HepG2 (cell line): ENCODE measurements around the gene KLHL11. TPM values are rescaled to one million over a fixed set of nuclear protein-coding genes. Genes with fewer than 3 reads are reported as not detected.

ENCODE experiments used
- ADNP ChIP-seq: sonication (generic); formaldehyde crosslinking; IDR thresholded peaks from 2 replicates; pipeline ENCODE4 v1.4.0; 2020; ENCODE audit warnings: missing genetic modification reagents
- ARID5B ChIP-seq: IDR thresholded peaks from 2 replicates; pipeline ENCODE4 v1.4.0; 2020; ENCODE audit warnings: mild to moderate bottlenecking, missing genetic modification reagents
- ARNTL ChIP-seq: sonication (generic); formaldehyde crosslinking; IDR thresholded peaks from 2 replicates; pipeline ENCODE4 v1.4.0; 2020; ENCODE audit warnings: mild to moderate bottlenecking, missing genetic modification reagents
- GATA4 ChIP-seq: sonication (generic); IDR thresholded peaks from 2 replicates; pipeline ENCODE4 v1.6.1; 2016; ENCODE audit warnings: antibody characterized with exemption, low read depth, borderline replicate concordance
- HNRNPL ChIP-seq: fragments of 200-400 bp; formaldehyde crosslinking; IDR thresholded peaks from 2 replicates; pipeline ENCODE4 v1.6.1; 2017; ENCODE audit warnings: mild to moderate bottlenecking, low read depth, low read length
- JDP2 ChIP-seq: sonication (generic); formaldehyde crosslinking; IDR thresholded peaks from 2 replicates; pipeline ENCODE4 v1.8.1; 2022; ENCODE audit warnings: missing genetic modification reagents, borderline replicate concordance
- MED8 ChIP-seq: sonication (generic); formaldehyde crosslinking; IDR thresholded peaks from 2 replicates; pipeline ENCODE4 v1.8.1; 2023; ENCODE audit warnings: mild to moderate bottlenecking, missing genetic modification reagents; ENCODE audit not compliant: insufficient replicate concordance
- MEF2D ChIP-seq: sonication (generic); formaldehyde crosslinking; IDR thresholded peaks from 2 replicates; pipeline ENCODE4 v1.5.1; 2020; ENCODE audit warnings: mild to moderate bottlenecking, missing genetic modification reagents
- PAXIP1 ChIP-seq: sonication (generic); formaldehyde crosslinking; conservative IDR thresholded peaks from 2 replicates; pipeline ENCODE4 v1.4.0; 2020; ENCODE audit warnings: mild to moderate bottlenecking, missing genetic modification reagents, moderate library complexity
- POLR2G ChIP-seq: fragments of 200-400 bp; formaldehyde crosslinking; IDR thresholded peaks from 2 replicates; pipeline ENCODE4 v1.6.1; 2018; ENCODE audit warnings: mild to moderate bottlenecking, low read depth, low read length, moderate library complexity
- TERF1 ChIP-seq: sonication (generic); formaldehyde crosslinking; IDR thresholded peaks from 2 replicates; pipeline ENCODE4 v1.8.0; 2022; ENCODE audit warnings: mild to moderate bottlenecking, missing genetic modification reagents, moderate library complexity
- TP53 ChIP-seq: sonication (generic); formaldehyde crosslinking; conservative IDR thresholded peaks from 2 replicates; pipeline ENCODE4 v1.4.0; 2020; ENCODE audit warnings: missing genetic modification reagents
- ZBTB7A ChIP-seq: sonication (generic); formaldehyde crosslinking; IDR thresholded peaks from 2 replicates; pipeline ENCODE4 v1.8.0; 2022; ENCODE audit warnings: mild to moderate bottlenecking, missing genetic modification reagents
- ZEB1 ChIP-seq: IDR thresholded peaks from 2 replicates; pipeline ENCODE4 v1.6.1; 2012; ENCODE audit warnings: mild to moderate bottlenecking, low read depth, inconsistent platforms; ENCODE audit not compliant: insufficient replicate concordance
- ZFP82 ChIP-seq: sonication (generic); formaldehyde crosslinking; IDR thresholded peaks from 2 replicates; pipeline ENCODE4 v1.5.1; 2020; ENCODE audit warnings: mild to moderate bottlenecking, missing genetic modification reagents, borderline replicate concordance
- ZNF383 ChIP-seq: sonication (generic); formaldehyde crosslinking; IDR thresholded peaks from 2 replicates; pipeline ENCODE4 v1.4.0; 2020; ENCODE audit warnings: missing genetic modification reagents, mild to moderate bottlenecking, borderline replicate concordance
- ZNF563 ChIP-seq: sonication (generic); formaldehyde crosslinking; IDR thresholded peaks from 2 replicates; pipeline ENCODE4 v1.8.0; 2022; ENCODE audit warnings: mild to moderate bottlenecking, moderate library complexity, missing genetic modification reagents
- ZNF746 ChIP-seq: sonication (generic); formaldehyde crosslinking; IDR thresholded peaks from 2 replicates; pipeline ENCODE4 v1.8.0; 2022; ENCODE audit warnings: mild to moderate bottlenecking, missing genetic modification reagents
- ZNF749 ChIP-seq: sonication (generic); formaldehyde crosslinking; IDR thresholded peaks from 2 replicates; pipeline ENCODE4 v1.8.0; 2022; ENCODE audit warnings: mild to moderate bottlenecking, missing genetic modification reagents, moderate library complexity, borderline replicate concordance
- ZNF883 ChIP-seq: sonication (generic); formaldehyde crosslinking; IDR thresholded peaks from 2 replicates; pipeline ENCODE4 v1.5.1; 2020; ENCODE audit warnings: mild to moderate bottlenecking, missing genetic modification reagents; ENCODE audit errors: not compliant biosample characterization
- ZSCAN31 ChIP-seq: sonication (generic); formaldehyde crosslinking; IDR thresholded peaks from 2 replicates; pipeline ENCODE4 v1.5.0; 2020; ENCODE audit warnings: low read depth, mild to moderate bottlenecking, missing genetic modification reagents
- polyA plus RNA-seq, 8 experiments: library from polyadenylated mRNA; depleted of rRNA in 3 of 8; stranded (reverse) in 7 of 8; unstranded in 1 of 8; fragments of >200 nt; fragmentation: Illumina TruSeq in 4 of 8; extraction: Trizol in 4 of 8; gene quantifications; 2 replicates each; pipeline versions ENCODE4 v1.2.1 to v1.2.3, GENCODE V29; 2011 to 2016; ENCODE audit warnings: low read depth in 4 of 8, missing spikeins in 1 of 8, mixed read lengths in 1 of 8; ENCODE audit not compliant: insufficient read depth in 1 of 8
- total RNA-seq, 5 experiments: library from RNA; depleted of rRNA; stranded (reverse); fragments of >200 nt; fragmentation: Illumina TruSeq; extraction: Trizol; gene quantifications; 2 replicates each; pipeline ENCODE4 v1.2.3, GENCODE V29; 2016; ENCODE audit warnings: low read depth in 1 of 5

Gene KLHL11
- total and polyA plus RNA-seq, 2 of the 13 experiments (the other 11 are each of a cell fraction or from before 2014, with no cell fraction given): 7.7 to 27.5 TPM

- TF ChIP-seq GATA4: peak; percentile 19; the same call in 1 of the 2 replicates
- no peak for TF ChIP-seq TERF1
- TF ChIP-seq ARID5B (CRISPR knock-in tag): no peak
- TF ChIP-seq PAXIP1 (CRISPR knock-in tag): 0 out of 2 replicates have a peak, but pooled peaks have one; percentile 17
- TF ChIP-seq ZBTB7A (CRISPR knock-in tag): peak; percentile 55; the same call in 1 of the 2 replicates
- TF ChIP-seq TP53: no peak
- no peak for TF ChIP-seq MED8
- no peak for TF ChIP-seq JDP2 (CRISPR knock-in tag)
- no peak for TF ChIP-seq ZNF383 (CRISPR knock-in tag)
- no peak for TF ChIP-seq ARNTL (CRISPR knock-in tag)
- peak; percentile 83 for TF ChIP-seq ZNF563 (CRISPR knock-in tag)
- no peak for TF ChIP-seq ADNP (CRISPR knock-in tag)
- no peak; the same call in 1 of the 2 replicates for TF ChIP-seq ZNF746
- peak; percentile 68; the same call in 1 of the 2 replicates for TF ChIP-seq ZSCAN31 (CRISPR knock-in tag)
- TF ChIP-seq ZFP82 (CRISPR knock-in tag): peak; percentile 82; the same call in 1 of the 2 replicates
- TF ChIP-seq ZEB1: no peak
- peak; percentile 94 for TF ChIP-seq ZNF883 (CRISPR knock-in tag)
- TF ChIP-seq MEF2D: no peak
- TF ChIP-seq ZNF749 (CRISPR knock-in tag): peak; percentile 74; the same call in 1 of the 2 replicates
- no peak for TF ChIP-seq HNRNPL
- peak; percentile 79 for TF ChIP-seq POLR2G
These were observed 29.2 kb downstream of the KLHL11 start, which contains the start of gene NT5C3B (continued) for GRCh38 chr17:41835800-41836549.
